ENCODE measurements around the gene FKBP11.

GRCh38 chr12:48925304-48926011, at the start of gene FKBP11:
- TF ChIP-seq, protein P1, sequence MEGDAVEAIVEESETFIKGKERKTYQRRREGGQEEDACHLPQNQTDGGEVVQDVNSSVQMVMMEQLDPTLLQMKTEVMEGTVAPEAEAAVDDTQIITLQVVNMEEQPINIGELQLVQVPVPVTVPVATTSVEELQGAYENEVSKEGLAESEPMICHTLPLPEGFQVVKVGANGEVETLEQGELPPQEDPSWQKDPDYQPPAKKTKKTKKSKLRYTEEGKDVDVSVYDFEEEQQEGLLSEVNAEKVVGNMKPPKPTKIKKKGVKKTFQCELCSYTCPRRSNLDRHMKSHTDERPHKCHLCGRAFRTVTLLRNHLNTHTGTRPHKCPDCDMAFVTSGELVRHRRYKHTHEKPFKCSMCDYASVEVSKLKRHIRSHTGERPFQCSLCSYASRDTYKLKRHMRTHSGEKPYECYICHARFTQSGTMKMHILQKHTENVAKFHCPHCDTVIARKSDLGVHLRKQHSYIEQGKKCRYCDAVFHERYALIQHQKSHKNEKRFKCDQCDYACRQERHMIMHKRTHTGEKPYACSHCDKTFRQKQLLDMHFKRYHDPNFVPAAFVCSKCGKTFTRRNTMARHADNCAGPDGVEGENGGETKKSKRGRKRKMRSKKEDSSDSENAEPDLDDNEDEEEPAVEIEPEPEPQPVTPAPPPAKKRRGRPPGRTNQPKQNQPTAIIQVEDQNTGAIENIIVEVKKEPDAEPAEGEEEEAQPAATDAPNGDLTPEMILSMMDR (IDR thresholded peaks at IDR 0.05), result no peak
- TF ChIP-seq POLR2AphosphoS5 (IDR thresholded peaks at IDR 0.05), result peak in 2 of 3 donors; percentile 4 to 22

Data from breast epithelium (tissue), 3 donors.